ENCODE data around the gene TRAF3IP1.

DNA sequence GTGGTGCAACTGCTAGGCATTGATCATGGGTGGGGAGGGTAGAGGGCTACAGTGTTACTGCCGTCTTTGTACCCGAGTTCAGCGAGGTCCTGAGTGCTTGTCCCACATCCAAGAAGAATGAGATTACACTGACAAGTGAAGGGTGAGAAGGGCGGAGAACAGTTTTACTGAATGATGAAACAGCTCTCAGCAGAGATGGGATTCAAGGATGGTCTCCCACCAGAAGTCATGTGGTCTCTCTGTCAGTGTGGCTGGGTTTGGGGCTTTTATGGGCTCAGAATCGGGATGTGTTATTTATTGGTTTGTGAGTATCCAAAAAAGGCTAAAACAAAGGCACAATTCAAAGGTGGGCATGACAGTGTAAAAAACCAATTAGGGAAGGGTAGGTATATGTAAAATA is 95.6 kb downstream of the TRAF3IP1 start:
- TF ChIP-seq POLR2A (IDR thresholded peaks at IDR 0.05) = no peak
- TF ChIP-seq, protein P1, sequence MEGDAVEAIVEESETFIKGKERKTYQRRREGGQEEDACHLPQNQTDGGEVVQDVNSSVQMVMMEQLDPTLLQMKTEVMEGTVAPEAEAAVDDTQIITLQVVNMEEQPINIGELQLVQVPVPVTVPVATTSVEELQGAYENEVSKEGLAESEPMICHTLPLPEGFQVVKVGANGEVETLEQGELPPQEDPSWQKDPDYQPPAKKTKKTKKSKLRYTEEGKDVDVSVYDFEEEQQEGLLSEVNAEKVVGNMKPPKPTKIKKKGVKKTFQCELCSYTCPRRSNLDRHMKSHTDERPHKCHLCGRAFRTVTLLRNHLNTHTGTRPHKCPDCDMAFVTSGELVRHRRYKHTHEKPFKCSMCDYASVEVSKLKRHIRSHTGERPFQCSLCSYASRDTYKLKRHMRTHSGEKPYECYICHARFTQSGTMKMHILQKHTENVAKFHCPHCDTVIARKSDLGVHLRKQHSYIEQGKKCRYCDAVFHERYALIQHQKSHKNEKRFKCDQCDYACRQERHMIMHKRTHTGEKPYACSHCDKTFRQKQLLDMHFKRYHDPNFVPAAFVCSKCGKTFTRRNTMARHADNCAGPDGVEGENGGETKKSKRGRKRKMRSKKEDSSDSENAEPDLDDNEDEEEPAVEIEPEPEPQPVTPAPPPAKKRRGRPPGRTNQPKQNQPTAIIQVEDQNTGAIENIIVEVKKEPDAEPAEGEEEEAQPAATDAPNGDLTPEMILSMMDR (IDR thresholded peaks at IDR 0.05) = no peak

All from body of pancreas (tissue), 4 donors.